Liver (tissue), 3 donors: Measurements from ENCODE around the gene SLC27A4.

Experiments
- CTCF ChIP-seq: fragments of 150-350 bp; IDR thresholded peaks from 2 replicates; pipeline ENCODE4 v1.5.1; 2017; ENCODE audit warnings: improper control_type of control experiment, low read depth, low read length; ENCODE audit not compliant: missing input control
- EGR1 ChIP-seq, 2 donors: IDR thresholded peaks; 2 replicates each; pipeline ENCODE4 v1.6.1; 2016 to 2018; ENCODE audit warnings: antibody characterized with exemption in 2 of 2, low read depth in 2 of 2
- REST ChIP-seq: IDR thresholded peaks from 2 replicates; pipeline ENCODE4 v1.6.1; 2016; ENCODE audit warnings: antibody characterized with exemption, mild to moderate bottlenecking
- donor health status: healthy.
- donor health status: healthy.

- TF ChIP-seq CTCF (no peak), EGR1 (IDR thresholded peaks at IDR 0.05; ENCODE audit: low read depth in 2 of 2) (no peak), REST (no peak)
Measured at GRCh38 chr9:128362774-128363173, 22.4 kb downstream of the SLC27A4 start.
